HEK293 (cell line): ENCODE measurements around the gene FOXB1.

ENCODE experiments used
- CTCF ChIA-PET: fragments of 350-600 bp; formaldehyde crosslinking; extraction: SDS; loops from one replicate; lab custom pipeline; 2021; ENCODE audit warnings: antibody characterized with exemption; lab: Yijun Ruan, JAX
- POLR2A ChIA-PET: fragments of 300-600 bp; formaldehyde crosslinking; extraction: SDS; loops from one replicate; lab custom pipeline; 2020; ENCODE audit warnings: antibody characterized with exemption, inconsistent platforms; lab: Yijun Ruan, JAX
- H3K27ac ChIP-seq: fragments of 200-500 bp; sonication (Bioruptor generic); 2 replicates; pipeline ENCODE4 v1.5.1; 2014; ENCODE audit warnings: low read depth, low read length, control low read depth, inconsistent platforms; ENCODE audit errors: extremely low read depth
- H3K36me3 ChIP-seq, 2 experiments: fragments of 200-500 bp in 1 of 2; sonication (Bioruptor generic) in 1 of 2; 1 replicate in 1 of 2; 2 replicates in 1 of 2; pipeline ENCODE4 v1.5.1; 2014 to 2017; ENCODE audit warnings: inconsistent platforms in 2 of 2, low read length in 2 of 2; ENCODE audit not compliant: control insufficient read depth in 2 of 2, insufficient read depth in 1 of 2
- H3K4me1 ChIP-seq: fragments of 200-500 bp; sonication (Bioruptor generic); 2 replicates; pipeline ENCODE4 v1.5.1; 2014; ENCODE audit warnings: mild to moderate bottlenecking, low read length, inconsistent platforms; ENCODE audit not compliant: control insufficient read depth, insufficient read depth
- H3K4me3 ChIP-seq: 2 replicates; pipeline ENCODE4 v1.5.1; 2011; ENCODE audit warnings: low read depth, mild to moderate bottlenecking, control low read depth, low read length, moderate library complexity
- H3K9me3 ChIP-seq: fragments of 200-500 bp; sonication (Bioruptor generic); 2 replicates; pipeline ENCODE4 v1.5.1; 2014; ENCODE audit warnings: low read depth, low read length, inconsistent platforms; ENCODE audit not compliant: control insufficient read depth, insufficient read depth
- EGR2 ChIP-seq: fragments of 450-650 bp; formaldehyde crosslinking; IDR thresholded peaks from 2 replicates; pipeline ENCODE4 v1.5.1; 2016; ENCODE audit warnings: low read depth, missing biosample characterization, missing genetic modification characterization
- GLIS1 ChIP-seq: fragments of 450-650 bp; formaldehyde crosslinking; IDR thresholded peaks from 2 replicates; pipeline ENCODE4 v1.5.1; 2016; ENCODE audit warnings: missing biosample characterization, missing genetic modification characterization
- GLIS2 ChIP-seq: fragments of 450-650 bp; formaldehyde crosslinking; IDR thresholded peaks from 2 replicates; pipeline ENCODE4 v1.5.1; 2016; ENCODE audit warnings: missing biosample characterization, missing genetic modification characterization
- KLF1 ChIP-seq: fragments of 450-650 bp; formaldehyde crosslinking; IDR thresholded peaks from 2 replicates; pipeline ENCODE4 v1.5.1; 2016; ENCODE audit warnings: missing biosample characterization, missing genetic modification characterization
- KLF7 ChIP-seq: fragments of 450-650 bp; formaldehyde crosslinking; IDR thresholded peaks from 2 replicates; pipeline ENCODE4 v1.5.1; 2016; ENCODE audit warnings: missing biosample characterization, missing genetic modification characterization, borderline replicate concordance
- MZF1 ChIP-seq: fragments of 450-650 bp; formaldehyde crosslinking; IDR thresholded peaks from 2 replicates; pipeline ENCODE4 v1.5.1; 2017; ENCODE audit warnings: missing biosample characterization, missing genetic modification characterization, borderline replicate concordance
- OSR2 ChIP-seq: fragments of 450-650 bp; formaldehyde crosslinking; IDR thresholded peaks from 2 replicates; pipeline ENCODE4 v1.5.1; 2016; ENCODE audit warnings: missing biosample characterization, missing genetic modification characterization
- SP3 ChIP-seq: fragments of 450-650 bp; formaldehyde crosslinking; IDR thresholded peaks from 2 replicates; pipeline ENCODE4 v1.5.1; 2016; ENCODE audit warnings: missing biosample characterization, missing genetic modification characterization
- WT1 ChIP-seq: fragments of 450-650 bp; formaldehyde crosslinking; IDR thresholded peaks from 2 replicates; pipeline ENCODE4 v1.5.1; 2016; ENCODE audit warnings: missing biosample characterization, missing genetic modification characterization
- ZBTB17 ChIP-seq: fragments of 450-650 bp; formaldehyde crosslinking; IDR thresholded peaks from 2 replicates; pipeline ENCODE4 v1.5.1; 2016; ENCODE audit warnings: missing biosample characterization, missing genetic modification characterization
- ZBTB8A ChIP-seq: fragments of 450-650 bp; formaldehyde crosslinking; IDR thresholded peaks from 2 replicates; pipeline ENCODE4 v1.5.1; 2016; ENCODE audit warnings: missing biosample characterization, missing genetic modification characterization
- ZFHX2 ChIP-seq: fragments of 450-650 bp; formaldehyde crosslinking; conservative IDR thresholded peaks from 2 replicates; pipeline ENCODE4 v1.5.1; 2016; ENCODE audit warnings: missing biosample characterization, missing genetic modification characterization
- ZIC2 ChIP-seq: fragments of 450-650 bp; formaldehyde crosslinking; IDR thresholded peaks from 2 replicates; pipeline ENCODE4 v1.5.1; 2016; ENCODE audit warnings: missing biosample characterization, missing genetic modification characterization
- ZNF132 ChIP-seq: fragments of 450-650 bp; formaldehyde crosslinking; IDR thresholded peaks from 2 replicates; pipeline ENCODE4 v1.5.1; 2017; ENCODE audit warnings: missing biosample characterization, missing genetic modification characterization, borderline replicate concordance
- ZNF335 ChIP-seq: fragments of 450-650 bp; formaldehyde crosslinking; conservative IDR thresholded peaks from 2 replicates; pipeline ENCODE4 v1.5.1; 2016; ENCODE audit warnings: missing biosample characterization, missing genetic modification characterization
- ZNF350 ChIP-seq: fragments of 450-650 bp; formaldehyde crosslinking; IDR thresholded peaks from 2 replicates; pipeline ENCODE4 v1.5.0; 2017; ENCODE audit warnings: missing biosample characterization, mild to moderate bottlenecking, missing genetic modification characterization
- ZNF366 ChIP-seq: fragments of 450-650 bp; formaldehyde crosslinking; conservative IDR thresholded peaks from 2 replicates; pipeline ENCODE4 v1.5.1; 2016; ENCODE audit warnings: missing biosample characterization, missing genetic modification characterization
- ZNF37A ChIP-seq: fragments of 450-650 bp; IDR thresholded peaks from 2 replicates; pipeline ENCODE4 v1.5.1; 2018; ENCODE audit warnings: missing biosample characterization, missing genetic modification characterization
- ZNF394 ChIP-seq: fragments of 450-650 bp; formaldehyde crosslinking; IDR thresholded peaks from 2 replicates; pipeline ENCODE4 v1.5.1; 2016; ENCODE audit warnings: missing biosample characterization, missing genetic modification characterization, mild to moderate bottlenecking, moderate library complexity, borderline replicate concordance
- ZNF426 ChIP-seq: fragments of 450-650 bp; formaldehyde crosslinking; IDR thresholded peaks from 2 replicates; pipeline ENCODE4 v1.5.1; 2017; ENCODE audit warnings: missing biosample characterization, missing genetic modification characterization, mild to moderate bottlenecking, inconsistent platforms, moderate library complexity
- ZNF529 ChIP-seq: fragments of 450-650 bp; formaldehyde crosslinking; IDR thresholded peaks from 2 replicates; pipeline ENCODE4 v1.5.1; 2017; ENCODE audit warnings: missing genetic modification characterization, missing biosample characterization; ENCODE audit not compliant: insufficient replicate concordance
- ZNF660 ChIP-seq: fragments of 450-650 bp; IDR thresholded peaks from 2 replicates; pipeline ENCODE4 v1.5.1; 2018; ENCODE audit warnings: missing biosample characterization, mild to moderate bottlenecking, missing genetic modification characterization
- TF ChIP-seq, protein P1 (sequence below): fragments of 450-650 bp; formaldehyde crosslinking; IDR thresholded peaks from 2 replicates; pipeline ENCODE4 v1.5.1; 2016; ENCODE audit warnings: missing biosample characterization, missing genetic modification characterization, borderline replicate concordance
- TF ChIP-seq, protein P2 (sequence below): fragments of 450-650 bp; formaldehyde crosslinking; IDR thresholded peaks from 2 replicates; pipeline ENCODE4 v1.5.1; 2016; ENCODE audit warnings: missing biosample characterization, missing genetic modification characterization
- TF ChIP-seq, protein P3 (sequence below): fragments of 450-650 bp; formaldehyde crosslinking; IDR thresholded peaks from 2 replicates; pipeline ENCODE4 v1.5.1; 2016; ENCODE audit warnings: missing biosample characterization, missing genetic modification characterization
- TF ChIP-seq, protein P4 (sequence below): fragments of 450-650 bp; formaldehyde crosslinking; IDR thresholded peaks from 2 replicates; pipeline ENCODE4 v1.5.1; 2016; ENCODE audit warnings: missing biosample characterization, missing genetic modification characterization
- TF ChIP-seq, protein P5 (sequence below): fragments of 450-650 bp; formaldehyde crosslinking; optimal IDR thresholded peaks from 2 replicates; pipeline ENCODE3; 2016; ENCODE audit warnings: missing biosample characterization, mild to moderate bottlenecking, missing genetic modification characterization

Gene FOXB1

DNA sequence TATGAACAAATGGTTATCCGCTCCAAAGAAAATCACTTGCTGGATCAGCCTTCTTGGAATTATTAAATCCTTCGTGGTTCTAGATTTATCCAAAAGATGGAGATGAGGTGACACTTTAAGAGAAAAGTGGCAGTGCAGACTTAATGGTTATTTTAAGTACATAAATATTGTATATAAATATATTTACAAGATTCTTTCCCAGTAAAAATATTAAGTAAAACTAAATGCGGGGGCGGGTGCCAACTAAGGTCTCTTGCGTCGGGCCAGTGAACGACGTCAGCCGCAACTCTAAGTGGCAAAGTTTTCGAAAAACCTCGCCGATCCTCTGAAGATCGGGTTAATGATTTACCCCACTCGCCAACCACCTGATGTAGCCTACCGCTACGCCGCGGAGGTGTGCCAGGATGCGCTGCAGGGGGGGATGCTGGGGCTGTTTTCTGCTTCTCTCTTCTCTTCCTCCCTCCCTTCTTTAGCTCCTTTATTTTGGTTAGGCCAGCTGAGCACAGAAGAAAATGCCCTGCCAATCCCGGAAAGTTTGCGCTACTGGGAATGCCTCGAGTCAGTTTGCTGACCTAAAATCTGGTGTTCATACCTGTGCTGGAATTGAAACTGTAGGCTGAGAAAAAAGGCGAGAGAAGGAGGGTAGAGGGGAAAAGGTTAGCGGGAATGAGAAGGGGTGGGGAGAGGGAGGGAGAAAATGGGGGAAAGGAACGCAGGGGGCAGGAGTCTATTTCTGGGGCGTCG is 7.6 kb upstream of the FOXB1 start (continued):
- TF ChIP-seq, protein P1, sequence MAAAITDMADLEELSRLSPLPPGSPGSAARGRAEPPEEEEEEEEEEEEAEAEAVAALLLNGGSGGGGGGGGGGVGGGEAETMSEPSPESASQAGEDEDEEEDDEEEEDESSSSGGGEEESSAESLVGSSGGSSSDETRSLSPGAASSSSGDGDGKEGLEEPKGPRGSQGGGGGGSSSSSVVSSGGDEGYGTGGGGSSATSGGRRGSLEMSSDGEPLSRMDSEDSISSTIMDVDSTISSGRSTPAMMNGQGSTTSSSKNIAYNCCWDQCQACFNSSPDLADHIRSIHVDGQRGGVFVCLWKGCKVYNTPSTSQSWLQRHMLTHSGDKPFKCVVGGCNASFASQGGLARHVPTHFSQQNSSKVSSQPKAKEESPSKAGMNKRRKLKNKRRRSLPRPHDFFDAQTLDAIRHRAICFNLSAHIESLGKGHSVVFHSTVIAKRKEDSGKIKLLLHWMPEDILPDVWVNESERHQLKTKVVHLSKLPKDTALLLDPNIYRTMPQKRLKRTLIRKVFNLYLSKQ (tag by site-specific recombination) = no peak
- no peak for TF ChIP-seq ZNF426 (tag by site-specific recombination)
- TF ChIP-seq, protein P2, sequence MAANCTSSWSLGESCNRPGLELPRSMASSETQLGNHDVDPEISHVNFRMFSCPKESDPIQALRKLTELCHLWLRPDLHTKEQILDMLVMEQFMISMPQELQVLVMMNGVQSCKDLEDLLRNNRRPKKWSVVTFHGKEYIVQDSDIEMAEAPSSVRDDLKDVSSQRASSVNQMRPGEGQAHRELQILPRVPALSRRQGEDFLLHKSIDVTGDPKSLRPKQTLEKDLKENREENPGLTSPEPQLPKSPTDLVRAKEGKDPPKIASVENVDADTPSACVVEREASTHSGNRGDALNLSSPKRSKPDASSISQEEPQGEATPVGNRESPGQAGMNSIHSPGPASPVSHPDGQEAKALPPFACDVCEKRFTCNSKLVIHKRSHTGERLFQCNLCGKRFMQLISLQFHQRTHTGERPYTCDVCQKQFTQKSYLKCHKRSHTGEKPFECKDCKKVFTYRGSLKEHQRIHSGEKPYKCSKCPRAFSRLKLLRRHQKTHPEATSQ (tag by site-specific recombination) = no peak
- TF ChIP-seq ZNF394 (tag by site-specific recombination) = no peak
- TF ChIP-seq, protein P3, sequence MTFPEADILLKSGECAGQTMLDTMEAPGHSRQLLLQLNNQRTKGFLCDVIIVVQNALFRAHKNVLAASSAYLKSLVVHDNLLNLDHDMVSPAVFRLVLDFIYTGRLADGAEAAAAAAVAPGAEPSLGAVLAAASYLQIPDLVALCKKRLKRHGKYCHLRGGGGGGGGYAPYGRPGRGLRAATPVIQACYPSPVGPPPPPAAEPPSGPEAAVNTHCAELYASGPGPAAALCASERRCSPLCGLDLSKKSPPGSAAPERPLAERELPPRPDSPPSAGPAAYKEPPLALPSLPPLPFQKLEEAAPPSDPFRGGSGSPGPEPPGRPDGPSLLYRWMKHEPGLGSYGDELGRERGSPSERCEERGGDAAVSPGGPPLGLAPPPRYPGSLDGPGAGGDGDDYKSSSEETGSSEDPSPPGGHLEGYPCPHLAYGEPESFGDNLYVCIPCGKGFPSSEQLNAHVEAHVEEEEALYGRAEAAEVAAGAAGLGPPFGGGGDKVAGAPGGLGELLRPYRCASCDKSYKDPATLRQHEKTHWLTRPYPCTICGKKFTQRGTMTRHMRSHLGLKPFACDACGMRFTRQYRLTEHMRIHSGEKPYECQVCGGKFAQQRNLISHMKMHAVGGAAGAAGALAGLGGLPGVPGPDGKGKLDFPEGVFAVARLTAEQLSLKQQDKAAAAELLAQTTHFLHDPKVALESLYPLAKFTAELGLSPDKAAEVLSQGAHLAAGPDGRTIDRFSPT (tag by site-specific recombination) = no peak

DNA sequence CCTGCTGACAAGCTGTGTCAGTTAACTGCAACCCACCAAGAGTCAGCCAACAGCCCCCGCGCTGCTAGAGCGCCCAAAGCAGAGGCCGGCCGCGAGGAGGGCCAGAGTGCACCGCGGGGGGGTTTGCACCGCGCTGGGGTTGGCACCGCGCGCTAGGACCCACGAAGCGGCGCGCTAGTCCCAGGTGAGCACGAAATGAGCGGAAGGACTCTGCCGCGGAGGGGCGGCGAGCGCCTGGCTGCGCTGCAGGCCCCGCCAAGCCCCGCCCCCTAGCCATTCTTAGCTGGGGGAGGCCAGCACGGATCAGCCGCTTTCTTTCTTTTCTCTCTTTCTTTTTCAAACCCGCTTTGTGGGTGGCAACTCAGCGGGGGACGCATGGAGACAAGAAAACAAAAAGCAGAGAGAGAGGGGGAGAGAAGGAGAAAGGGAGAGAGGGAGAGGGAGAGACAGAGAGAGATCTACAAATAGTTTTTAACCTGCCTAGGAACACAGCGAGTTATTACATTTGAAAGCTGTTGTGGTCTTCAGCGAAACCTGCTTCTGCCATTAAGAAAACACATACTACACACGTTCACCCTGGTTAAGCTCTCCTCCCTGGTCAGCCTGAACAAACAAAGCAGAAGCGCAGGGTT is 6.9 kb upstream of the FOXB1 start:
- H3K4me3 ChIP-seq = peak overlapping the region; percentile 20
- ChIA-PET CTCF (interaction anchor here (0.6 to 2.3 kb wide), 4 partner anchors 70 to 135 kb away, joined by 3 to 10 read pairs (median 3); no protein-coding TSS in a partner anchor), POLR2A (interaction anchor here (1.6 kb wide), 1 partner anchor 9 kb away, joined by 5 read pairs; no protein-coding TSS in a partner anchor)
- no peaks in the 10 kb centered on the region for H3K9me3 ChIP-seq
- peaks cover 23% of the 10 kb centered on the region for H3K4me1 ChIP-seq
- H3K36me3 ChIP-seq = no peaks in the 10 kb centered on the region
- H3K27ac ChIP-seq = peak overlapping the region; percentile 79
- TF ChIP-seq KLF1 (tag by site-specific recombination) (0 out of 2 replicates have a peak, but pooled peaks have one; percentile 35), ZNF529 (tag by site-specific recombination) (no peak), ZNF350 (tag by site-specific recombination) (no peak), GLIS2 (tag by site-specific recombination) (peak; percentile 86), ZBTB8A (0 out of 2 replicates have a peak, but pooled peaks have one; percentile 14), ZIC2 (tag by site-specific recombination) (peak; percentile 75), ZNF132 (tag by site-specific recombination) (no peak), WT1 (tag by site-specific recombination) (peak; percentile 66), ZNF366 (tag by site-specific recombination) (peak; percentile 89), GLIS1 (tag by site-specific recombination) (peak; percentile 96), ZNF660 (0 out of 2 replicates have a peak, but pooled peaks have one; percentile 23), KLF7 (tag by site-specific recombination) (0 out of 2 replicates have a peak, but pooled peaks have one; percentile 14), MZF1 (tag by site-specific recombination) (no peak), ZNF37A (no peak), EGR2 (tag by site-specific recombination) (peak; percentile 62), ZFHX2 (tag by site-specific recombination) (peak; percentile 22; the same call in 1 of the 2 replicates), SP3 (tag by site-specific recombination) (peak; percentile 19; the same call in 1 of the 2 replicates), OSR2 (tag by site-specific recombination) (peak; percentile 74), ZBTB17 (tag by site-specific recombination) (peak; percentile 54; the same call in 1 of the 2 replicates), ZNF335 (tag by site-specific recombination) (peak; percentile 51; the same call in 1 of the 2 replicates)
- TF ChIP-seq, protein P4, sequence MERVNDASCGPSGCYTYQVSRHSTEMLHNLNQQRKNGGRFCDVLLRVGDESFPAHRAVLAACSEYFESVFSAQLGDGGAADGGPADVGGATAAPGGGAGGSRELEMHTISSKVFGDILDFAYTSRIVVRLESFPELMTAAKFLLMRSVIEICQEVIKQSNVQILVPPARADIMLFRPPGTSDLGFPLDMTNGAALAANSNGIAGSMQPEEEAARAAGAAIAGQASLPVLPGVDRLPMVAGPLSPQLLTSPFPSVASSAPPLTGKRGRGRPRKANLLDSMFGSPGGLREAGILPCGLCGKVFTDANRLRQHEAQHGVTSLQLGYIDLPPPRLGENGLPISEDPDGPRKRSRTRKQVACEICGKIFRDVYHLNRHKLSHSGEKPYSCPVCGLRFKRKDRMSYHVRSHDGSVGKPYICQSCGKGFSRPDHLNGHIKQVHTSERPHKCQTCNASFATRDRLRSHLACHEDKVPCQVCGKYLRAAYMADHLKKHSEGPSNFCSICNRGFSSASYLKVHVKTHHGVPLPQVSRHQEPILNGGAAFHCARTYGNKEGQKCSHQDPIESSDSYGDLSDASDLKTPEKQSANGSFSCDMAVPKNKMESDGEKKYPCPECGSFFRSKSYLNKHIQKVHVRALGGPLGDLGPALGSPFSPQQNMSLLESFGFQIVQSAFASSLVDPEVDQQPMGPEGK (tag by site-specific recombination) = peak; percentile 68
- TF ChIP-seq, protein P5, sequence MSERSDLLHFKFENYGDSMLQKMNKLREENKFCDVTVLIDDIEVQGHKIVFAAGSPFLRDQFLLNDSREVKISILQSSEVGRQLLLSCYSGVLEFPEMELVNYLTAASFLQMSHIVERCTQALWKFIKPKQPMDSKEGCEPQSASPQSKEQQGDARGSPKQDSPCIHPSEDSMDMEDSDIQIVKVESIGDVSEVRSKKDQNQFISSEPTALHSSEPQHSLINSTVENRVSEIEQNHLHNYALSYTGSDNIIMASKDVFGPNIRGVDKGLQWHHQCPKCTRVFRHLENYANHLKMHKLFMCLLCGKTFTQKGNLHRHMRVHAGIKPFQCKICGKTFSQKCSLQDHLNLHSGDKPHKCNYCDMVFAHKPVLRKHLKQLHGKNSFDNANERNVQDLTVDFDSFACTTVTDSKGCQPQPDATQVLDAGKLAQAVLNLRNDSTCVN (tag by site-specific recombination) = peak; percentile 48
